ENCODE data around the gene PANX2.
A peak's percentile ranks its signal among the peaks of the same experiment; 100 is the strongest.

PANX2 gene

DNA sequence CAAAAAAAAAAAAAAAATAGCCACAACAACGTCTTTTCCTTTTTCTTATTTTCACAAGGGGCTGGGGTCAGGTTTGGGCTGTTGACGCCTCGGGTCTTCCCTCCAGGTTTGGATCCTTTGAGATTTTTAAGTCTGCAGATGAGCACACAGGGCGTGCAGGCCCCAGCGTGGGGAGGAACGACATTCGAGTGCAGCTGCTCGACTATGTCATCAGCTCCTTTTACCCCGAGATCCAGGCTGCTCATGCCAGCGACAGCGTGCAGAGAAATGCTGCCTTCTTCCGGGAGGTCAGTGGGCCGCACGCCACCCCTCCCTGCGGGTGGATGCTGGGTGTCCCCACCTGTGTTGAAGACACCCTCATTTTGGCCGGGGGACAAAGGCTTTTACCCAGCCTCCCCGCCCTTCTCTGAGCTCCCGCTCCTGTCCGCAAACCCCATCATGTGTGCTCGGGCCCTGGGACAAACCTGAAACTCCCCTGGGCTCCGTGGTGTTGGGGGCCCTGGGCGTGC lies 38.0 kb downstream of the PANX2 start:
- FAIRE-seq = no peak
- DNase-seq (ENCODE audit: extremely low spot score, insufficient read length, low read depth) = no peak

DNA sequence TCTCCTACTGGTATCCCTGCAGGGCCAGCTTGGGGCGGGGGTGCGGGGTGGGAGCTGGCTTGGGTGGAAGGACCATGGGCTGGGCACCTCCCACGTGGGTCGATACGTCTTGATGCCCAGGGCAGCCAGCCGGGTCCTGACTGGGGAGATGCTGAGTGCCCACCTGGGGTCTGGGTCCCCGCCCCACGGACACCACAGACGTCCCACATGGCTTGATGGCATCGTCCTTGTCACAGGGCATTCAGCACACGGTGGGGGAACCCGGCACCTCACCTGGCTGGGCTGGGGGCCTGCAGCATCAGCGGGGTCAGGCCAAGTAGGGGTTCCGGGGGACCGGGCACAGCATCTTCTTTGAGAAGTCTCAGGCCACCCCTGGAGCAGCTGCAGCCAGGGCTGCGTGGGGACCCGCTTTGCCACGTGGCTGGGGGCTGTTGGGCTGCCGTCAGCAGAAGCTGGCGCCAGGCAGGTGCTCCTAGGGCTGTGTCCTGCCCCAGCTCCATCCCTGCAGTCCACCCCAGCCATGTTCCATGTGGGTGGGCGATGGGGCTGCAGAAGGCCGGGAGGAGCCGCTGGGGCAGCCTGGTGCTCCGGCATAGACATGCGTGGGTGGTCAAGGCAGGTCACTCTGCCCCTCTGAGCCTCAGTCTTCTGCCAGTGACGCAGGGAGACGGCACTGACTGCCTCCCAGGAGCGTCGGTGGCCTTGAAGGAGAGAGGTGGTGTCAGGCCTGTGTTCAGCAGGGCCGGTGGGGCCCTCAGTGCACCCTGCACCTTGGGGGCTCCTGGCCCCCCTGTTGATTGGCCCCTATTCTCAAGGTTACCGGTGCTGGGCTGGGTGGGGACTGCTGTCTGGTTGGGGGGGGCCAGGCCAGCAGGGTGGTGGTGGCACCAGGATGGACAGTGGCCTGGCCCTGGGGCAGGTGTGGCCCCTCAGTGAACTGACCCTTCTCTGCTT lies 38.7 kb downstream of the PANX2 start:
- no peak for DNase-seq (ENCODE audit: extremely low spot score, insufficient read length, low read depth)
- FAIRE-seq = no peak

DNA sequence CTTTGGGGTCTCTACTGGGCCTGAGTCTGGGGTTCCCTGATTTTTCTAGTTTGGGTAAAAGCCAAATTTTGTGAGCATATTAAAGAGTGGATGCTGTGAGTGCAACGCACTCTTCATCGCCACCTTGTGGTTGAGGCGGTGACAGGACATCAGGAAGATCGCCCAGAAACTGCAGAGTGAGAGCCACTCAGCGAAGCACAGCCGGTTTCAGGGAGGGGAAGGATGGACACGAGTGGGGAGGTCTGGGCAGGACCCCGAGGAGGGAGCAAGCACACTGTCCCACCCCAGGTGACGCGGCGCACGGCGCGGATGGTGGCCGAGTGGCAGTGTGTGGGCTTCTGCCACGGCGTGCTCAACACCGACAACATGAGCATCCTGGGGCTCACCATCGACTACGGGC lies 39.4 kb downstream of the PANX2 start:
- FAIRE-seq = peak; percentile 78

DNA sequence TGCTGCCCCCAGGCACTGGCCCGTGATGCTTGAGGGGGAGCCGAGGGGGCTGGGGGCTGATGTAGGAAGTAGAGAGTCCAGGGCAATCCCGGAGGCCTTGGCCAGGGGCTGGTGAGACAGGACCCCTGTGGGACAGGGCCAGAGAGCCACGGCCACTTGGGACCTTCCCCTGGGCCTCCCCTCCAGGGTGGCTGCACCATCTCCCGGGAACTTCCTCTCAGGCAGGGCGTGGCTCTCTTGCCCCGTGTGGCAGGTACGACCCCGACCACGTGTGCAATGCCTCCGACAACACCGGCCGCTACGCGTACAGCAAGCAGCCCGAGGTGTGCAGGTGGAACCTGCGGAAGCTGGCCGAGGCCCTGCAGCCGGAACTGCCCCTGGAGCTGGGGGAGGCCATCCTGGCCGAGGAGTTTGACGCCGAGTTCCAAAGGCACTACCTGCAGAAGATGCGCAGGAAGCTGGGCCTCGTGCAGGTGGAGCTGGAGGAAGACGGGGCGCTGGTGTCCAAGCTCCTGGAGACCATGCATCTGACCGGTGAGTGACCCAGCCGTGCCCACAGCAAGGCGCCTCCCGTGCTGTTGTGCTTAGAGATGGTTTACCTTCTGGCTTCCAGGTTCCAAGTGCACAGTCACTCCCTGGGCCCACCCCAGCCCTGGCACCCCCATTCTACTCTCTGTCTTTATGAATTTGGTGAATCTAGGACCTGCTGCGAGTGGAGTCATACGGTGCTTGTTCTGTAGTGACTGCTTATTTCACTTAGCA lies 40.0 kb downstream of the PANX2 start:
- no peak for FAIRE-seq
- no peak for DNase-seq (ENCODE audit: extremely low spot score, insufficient read length, low read depth)

More for the DNA sequence above, 39.4 kb downstream of the PANX2 start:
- peak; percentile 69 for DNase-seq (ENCODE audit: extremely low spot score, insufficient read length, low read depth)

DNA sequence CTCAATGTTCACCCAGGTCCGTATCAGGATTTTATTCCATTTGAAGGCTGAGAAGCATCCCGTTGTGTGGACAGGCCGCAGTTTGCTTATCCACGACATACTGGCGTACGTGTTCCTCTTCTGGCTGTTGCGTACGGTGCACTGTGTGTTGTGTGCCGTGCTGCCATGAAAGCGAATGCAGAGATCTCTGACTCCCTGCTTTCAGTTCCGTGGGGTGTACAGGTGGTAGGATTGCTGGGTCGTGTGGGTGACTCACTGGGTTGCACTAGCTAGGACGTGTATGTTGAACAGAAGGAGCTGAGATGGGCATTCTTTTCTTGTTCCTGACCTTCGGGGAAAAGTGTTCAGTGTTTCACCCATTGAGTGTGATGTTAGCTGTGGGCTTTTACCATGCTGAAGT lies 40.6 kb downstream of the PANX2 start:
- DNase-seq (ENCODE audit: extremely low spot score, insufficient read length, low read depth) (no peak), FAIRE-seq (no peak)

DNA sequence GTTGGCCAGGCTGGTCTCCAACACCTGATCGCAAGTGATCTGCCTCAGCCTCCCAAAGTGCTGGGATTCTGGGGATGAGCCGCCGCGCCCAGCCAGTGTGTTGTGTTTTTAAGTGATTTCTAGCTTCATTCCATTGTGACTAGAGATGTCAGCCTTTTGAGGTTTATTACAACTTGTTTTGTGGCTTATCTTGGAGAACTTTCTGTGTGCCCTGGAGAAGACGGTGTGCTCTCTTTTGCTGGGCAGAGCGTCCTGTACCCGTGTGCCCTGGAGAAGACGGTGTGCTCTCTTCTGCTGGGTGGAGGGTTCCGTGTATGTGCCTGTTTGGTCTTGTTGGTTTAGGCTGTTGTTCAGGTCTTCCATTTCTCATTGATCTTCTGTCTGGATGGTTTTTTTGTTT lies 42.7 kb downstream of the PANX2 start:
- FAIRE-seq (no peak), DNase-seq (ENCODE audit: extremely low spot score, insufficient read length, low read depth) (no peak)

DNA sequence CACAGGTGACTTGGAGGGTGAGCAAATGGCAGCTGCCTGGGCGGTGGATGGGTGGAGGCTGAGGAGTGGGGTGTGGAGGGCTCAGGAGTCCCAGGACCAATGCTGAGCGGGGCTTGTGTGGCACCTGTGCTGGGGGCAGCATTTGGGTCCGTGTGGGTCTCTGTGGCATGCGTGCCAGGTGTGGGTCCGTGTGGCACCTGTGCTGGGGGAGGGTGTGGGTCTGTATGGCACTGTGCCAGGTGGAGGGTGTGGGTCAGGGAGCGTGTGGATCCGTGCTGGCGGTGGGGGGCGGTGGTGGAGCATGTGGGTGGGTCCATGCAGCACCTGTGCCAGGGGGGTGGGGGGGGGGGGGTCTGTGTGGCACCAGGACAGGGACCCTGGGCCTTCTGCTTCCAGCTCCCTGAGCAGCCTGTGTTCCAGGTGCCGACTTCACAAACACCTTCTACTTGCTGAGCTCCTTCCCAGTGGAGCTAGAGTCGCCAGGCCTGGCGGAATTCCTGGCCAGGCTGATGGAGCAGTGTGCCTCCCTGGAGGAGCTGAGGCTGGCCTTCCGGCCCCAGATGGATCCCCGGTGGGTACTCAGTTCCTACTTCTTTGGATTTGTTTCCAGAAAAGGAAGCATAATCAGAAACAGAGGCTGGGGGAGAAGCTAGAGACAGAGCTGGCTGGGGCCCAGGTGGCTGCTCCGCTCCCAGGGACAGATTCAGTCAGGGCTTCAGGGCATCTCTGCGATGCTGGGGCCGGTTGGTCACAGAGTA lies 44.9 kb downstream of the PANX2 start:
- FAIRE-seq (no peak), DNase-seq (ENCODE audit: extremely low spot score, insufficient read length, low read depth) (no peak)

DNA sequence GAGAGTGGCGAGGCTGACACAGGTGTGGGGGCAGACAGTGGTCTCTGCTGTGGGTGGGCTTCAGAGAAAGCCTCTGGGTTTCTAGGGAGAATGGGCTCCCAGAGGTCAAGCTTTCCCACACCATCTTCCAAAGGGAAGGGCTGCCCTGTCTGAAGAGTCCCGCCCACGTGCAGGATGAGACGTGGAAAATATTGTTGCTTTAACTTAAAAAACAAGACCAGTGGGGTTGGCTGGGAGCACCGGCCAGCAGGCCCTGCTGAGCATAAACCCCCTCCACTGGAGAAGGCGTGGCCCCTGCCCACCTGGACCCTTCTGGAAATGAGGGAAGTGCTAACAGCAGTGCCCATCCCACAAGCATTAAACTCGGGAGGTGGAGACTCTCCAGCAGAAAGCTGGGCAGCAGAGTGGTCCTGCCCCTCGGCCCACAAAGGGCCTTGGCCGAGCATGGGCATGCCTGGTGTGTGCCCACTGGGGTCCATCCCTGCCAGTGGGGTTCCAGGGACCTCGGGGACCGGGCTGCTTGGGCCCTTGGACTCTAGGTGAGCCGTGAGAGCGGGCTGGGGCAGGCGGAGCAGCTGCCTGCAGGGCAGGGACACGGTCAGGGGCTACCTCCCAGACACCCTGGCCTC lies 45.6 kb downstream of the PANX2 start:
- FAIRE-seq (no peak), DNase-seq (ENCODE audit: extremely low spot score, insufficient read length, low read depth) (no peak)

DNA sequence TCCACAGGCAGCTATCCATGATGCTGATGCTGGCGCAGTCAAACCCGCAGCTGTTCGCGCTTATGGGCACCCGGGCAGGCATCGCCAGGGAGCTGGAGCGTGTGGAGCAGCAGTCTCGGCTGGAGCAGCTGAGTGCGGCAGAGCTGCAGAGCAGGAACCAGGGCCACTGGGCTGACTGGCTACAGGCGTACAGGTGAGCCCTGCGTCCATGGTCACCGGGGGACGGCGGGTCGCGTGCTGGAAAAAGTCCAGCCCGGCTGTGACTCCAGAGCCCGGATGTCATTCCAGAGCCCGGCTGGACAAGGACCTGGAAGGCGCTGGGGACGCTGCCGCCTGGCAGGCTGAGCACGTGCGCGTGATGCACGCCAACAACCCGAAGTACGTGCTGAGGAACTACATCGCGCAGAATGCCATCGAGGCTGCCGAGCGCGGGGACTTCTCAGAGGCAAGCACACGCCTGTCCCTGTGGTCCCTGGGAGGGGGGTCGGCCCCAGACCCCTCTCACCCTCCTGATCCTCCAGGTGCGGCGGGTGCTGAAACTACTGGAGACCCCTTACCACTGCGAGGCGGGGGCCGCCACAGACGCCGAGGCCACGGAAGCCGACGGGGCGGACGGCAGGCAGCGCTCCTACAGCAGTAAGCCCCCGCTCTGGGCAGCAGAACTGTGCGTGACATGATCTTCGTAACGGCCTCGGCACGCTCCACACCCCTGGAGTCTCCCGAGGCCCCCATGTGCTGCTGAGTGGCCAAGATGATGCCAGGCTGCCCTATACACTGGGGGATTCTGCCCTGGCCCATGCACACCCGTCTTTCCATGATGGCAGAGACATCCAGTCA lies 46.4 kb downstream of the PANX2 start:
- DNase-seq (ENCODE audit: extremely low spot score, insufficient read length, low read depth) = no peak
- FAIRE-seq = no peak

DNA sequence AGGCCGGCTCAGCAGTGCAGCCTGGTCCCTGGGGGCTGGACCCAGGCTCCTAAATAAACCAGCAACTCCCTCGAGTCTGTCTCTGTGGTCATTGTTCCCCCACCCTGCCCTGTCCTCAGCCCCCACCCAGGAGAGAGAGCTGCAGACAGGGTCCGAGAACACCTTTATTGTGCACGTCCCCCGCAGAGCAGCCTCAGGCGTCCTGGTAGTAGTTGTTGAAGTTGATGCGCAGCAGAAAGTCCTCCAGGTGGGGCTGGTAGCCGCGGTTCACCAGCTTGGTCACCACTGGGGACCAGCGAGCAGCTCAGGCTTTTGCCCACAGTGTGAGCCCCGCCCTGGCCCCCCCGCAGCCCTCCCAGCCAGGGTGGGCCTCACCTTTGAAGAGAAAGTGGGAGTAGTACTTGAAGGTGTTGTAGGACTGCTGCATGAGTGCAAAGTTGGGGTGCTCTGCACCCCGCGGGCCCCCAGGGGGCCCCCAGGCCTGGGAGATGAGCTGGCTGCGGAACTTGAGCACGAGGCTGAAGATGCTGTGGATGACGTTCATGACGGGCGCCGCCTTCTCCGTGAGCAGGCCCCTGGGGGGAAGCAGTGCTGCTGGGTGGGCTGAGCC lies 47.1 kb downstream of the PANX2 start:
- DNase-seq (ENCODE audit: extremely low spot score, insufficient read length, low read depth) (no peak), FAIRE-seq (no peak)

DNA sequence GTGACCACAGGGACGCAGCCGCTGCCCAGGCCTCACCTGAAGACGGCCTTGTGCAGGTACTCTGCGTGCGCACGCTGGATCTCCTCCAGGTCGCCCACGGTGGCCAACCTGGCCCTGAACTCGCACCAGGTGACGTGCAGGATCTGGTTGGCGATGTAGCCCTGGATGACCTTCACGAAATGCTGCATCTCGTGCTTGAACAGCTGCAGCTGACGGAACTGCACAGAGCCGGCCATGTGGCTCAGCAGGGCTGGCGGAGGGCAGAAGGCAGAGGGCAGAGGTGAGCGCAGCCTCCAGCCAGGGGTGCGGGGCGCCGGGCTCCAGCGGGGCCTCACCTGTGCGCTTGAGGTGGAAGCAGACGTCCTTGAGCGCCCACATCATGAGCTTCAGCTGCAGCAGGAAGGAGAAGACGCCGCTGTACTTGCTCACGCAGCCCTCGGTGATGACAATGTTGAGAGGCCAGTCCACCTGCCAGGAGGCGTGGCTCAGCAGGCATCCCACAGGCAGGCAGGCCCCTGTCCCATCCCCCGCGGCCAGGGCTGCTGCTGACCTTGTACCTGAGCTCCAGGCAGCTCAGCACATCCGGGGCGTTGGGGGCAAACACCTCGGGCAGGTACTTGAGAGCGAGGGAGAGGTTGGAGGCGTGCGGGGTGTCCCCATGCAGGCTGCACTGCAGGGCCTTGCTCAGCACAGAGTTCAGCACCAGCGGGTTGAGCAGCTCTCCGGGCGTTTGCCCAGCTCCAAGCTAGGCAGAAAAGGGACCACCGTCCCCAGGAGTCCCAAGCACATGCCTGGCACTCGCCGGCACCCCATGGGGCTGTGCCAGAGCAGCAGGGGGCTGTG lies 47.8 kb downstream of the PANX2 start:
- no peak for FAIRE-seq
- DNase-seq (ENCODE audit: extremely low spot score, insufficient read length, low read depth) = no peak

DNA sequence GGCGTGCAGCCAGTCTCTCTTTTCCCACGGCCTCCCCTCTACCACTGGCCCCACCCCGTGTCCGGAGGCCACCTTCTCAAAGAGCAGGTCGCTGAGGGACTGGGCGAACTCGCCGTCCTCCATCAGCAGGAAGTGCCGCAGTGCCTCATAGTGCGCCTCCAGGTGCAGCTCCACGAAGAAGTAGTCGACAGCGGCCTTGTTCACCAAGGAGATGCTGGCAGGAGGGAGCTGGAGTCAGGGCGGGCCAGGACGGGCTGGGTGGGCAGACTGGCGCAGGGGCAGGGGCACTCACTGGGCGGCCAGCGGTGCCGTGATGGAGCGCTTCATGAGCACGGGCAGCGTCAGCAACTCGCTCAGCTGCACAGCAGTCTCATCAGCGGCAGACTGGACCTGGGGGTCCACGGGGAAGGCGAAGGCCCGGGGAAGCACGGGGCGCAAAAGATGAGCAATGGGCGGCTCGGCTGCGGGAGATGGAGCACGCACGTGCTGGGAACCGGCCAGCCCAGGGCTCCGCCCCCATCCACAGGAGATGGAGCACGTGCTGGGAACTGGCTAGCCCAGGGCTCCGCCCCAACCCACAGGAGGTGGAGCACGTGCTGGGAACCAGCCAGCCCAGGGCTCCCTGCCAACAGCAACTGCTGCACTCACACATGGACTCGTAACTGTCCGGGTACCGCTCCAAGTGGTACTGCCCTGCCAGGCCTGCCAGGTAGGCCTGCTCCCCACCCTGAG lies 48.6 kb downstream of the PANX2 start:
- no peak for DNase-seq (ENCODE audit: extremely low spot score, insufficient read length, low read depth)
- no peak for FAIRE-seq

DNA sequence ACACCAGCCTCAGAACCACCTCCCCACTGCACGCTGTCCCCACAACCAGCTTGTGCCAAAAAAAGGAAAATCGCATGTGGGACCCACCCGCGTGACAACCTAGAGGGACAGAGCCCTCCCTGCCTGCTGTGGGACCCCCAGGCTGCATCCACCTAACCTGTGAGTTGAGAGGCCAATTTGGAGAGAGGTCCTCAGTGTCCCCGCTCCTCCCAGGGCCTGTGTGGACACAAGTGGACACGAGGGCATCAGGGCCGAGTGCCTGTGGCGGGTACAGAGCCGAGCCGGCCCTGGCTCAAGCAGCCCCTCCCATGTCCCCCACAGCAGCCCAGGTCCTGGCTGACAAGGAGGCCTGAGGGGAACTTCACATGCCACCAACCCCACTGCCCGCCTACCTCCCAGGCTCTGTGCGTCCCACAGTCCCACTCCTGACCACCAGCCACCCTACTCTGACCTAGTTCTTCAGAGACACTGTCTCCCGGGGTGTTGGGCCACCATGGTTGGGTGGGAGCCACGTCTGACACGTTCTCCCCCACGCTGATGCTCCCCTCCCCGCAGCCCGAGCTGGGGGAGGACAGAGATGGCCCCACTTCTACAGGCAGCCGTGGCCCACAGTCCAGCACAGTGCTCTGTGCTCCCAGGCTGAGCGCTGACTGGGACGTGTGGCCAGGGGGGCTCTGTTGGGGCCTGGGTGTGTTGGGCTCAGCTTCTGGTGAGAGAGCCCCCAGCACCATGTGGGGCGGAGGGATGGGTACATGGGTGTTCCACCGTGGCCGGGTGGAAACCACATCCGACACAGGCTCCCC lies 49.5 kb downstream of the PANX2 start:
- FAIRE-seq = no peak
- no peak for DNase-seq (ENCODE audit: extremely low spot score, insufficient read length, low read depth)

DNA sequence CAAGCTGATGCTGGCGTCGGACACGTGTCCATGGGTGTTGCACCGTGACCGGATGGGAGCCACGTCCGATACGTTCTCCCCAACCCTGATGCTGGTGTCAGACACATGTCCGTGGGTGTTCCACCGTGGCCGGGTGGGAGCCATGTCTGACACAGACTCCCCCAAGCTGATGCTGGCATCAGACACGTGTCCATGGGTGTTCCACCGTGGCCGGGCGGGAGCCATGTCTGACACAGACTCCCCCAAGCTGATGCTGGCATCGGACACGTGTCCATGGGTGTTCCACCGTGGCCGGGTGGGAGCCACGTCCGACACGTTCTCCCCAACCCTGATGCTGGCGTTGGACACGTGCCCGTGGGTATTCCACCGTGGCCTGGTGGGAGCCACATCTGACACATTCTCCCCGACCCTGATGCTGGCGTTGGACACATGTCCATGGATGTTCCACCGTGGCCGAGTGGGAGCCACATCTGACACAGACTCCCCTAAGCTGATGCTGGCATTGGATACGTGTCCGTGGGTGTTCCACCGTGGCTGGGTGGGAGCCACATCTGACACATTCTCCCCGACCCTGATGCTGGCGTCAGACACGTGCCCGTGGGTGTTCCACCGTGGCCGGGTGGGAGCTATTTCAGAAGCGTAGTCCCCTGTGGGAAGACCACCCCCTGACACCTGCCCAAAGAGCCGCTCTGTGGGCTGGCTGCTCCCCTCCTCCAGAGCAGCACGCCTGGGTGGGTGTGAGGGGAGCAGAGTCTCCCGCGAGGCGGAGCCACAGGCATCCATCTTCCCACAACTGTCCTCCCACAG lies 50.3 kb downstream of the PANX2 start:
- FAIRE-seq = no peak
- DNase-seq (ENCODE audit: extremely low spot score, insufficient read length, low read depth) = no peak

All from GM18507 (cell line).